ENCODE results near the gene ENPEP.
"Not testable (repeated sequence)": the region's sequence is repeated elsewhere in the genome, so short reads cannot be mapped to it uniquely, and the experiment has no call there.

The ENPEP gene

DNA sequence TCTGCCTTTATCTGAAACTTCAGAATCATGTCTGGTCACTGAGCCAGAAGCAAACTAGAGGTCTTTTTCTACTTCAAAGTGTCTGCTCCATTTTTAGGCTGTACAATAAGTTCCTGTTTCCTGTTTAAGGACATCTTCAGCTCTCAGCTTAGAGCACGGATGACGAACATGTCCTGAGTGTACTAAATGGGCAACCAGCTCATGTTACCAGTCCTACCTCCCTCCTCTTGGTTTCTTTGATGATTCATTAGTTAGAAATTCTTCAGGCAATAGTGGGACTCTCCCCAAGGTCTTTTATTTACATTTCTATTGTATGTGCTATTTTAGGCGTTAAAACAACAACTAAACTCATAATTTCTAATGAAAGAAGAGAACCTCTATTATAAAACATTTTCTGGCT, 58.0 kb downstream of the ENPEP start:
- Histone ChIP-seq H3K27me3 (ENCODE audit: control insufficient read depth, insufficient read depth, low read length) (no peaks in the 10 kb centered on the region), H3K4me3 (ENCODE audit: low read length) (no peak overlapping the region), H3K9ac (ENCODE audit: low read length) (no peak overlapping the region), H3K4me1 (ENCODE audit: control insufficient read depth, insufficient read depth, low read length) (no peaks in the 10 kb centered on the region), H3K9me3 (ENCODE audit: control insufficient read depth, low read length) (no peaks in the 10 kb centered on the region), H3K36me3 (ENCODE audit: control insufficient read depth, insufficient read depth, low read length) (no peaks in the 10 kb centered on the region)

DNA sequence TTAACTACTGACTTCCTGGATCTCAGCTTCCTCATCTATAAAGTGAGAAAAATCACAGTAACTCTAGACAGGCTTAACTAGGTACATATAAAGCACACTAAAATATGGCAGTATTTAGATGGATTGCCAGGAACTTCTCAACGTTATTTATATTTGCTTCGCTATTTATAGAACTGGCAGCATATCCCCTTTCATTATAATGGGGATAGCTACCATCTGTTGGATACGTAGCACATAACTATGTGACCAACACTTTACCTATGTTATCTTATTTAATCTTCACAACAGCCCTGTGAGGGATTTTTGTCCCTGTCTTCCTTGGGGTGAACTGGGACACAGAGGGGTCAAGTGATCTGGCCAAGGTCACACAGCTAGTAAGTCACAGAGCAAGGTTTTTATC, 64.6 kb downstream of the ENPEP start:
- H3K9me3 ChIP-seq (ENCODE audit: control insufficient read depth, low read length), result no peaks in the 10 kb centered on the region
- no peak overlapping the region for H3K4me3 ChIP-seq (ENCODE audit: low read length)
- no peaks in the 10 kb centered on the region for H3K4me1 ChIP-seq (ENCODE audit: control insufficient read depth, insufficient read depth, low read length)
- H3K9ac ChIP-seq (ENCODE audit: low read length), result no peak overlapping the region
- no peaks in the 10 kb centered on the region for H3K36me3 ChIP-seq (ENCODE audit: control insufficient read depth, insufficient read depth, low read length)
- no peaks in the 10 kb centered on the region for H3K27me3 ChIP-seq (ENCODE audit: control insufficient read depth, insufficient read depth, low read length)

GRCh38 chr4:110540982-110541451, 65.1 kb downstream of the ENPEP start:
- H3K9me3 ChIP-seq (ENCODE audit: control insufficient read depth, low read length), result no peaks in the 10 kb centered on the region
- no peaks in the 10 kb centered on the region for H3K36me3 ChIP-seq (ENCODE audit: control insufficient read depth, insufficient read depth, low read length)
- no peak overlapping the region for H3K4me3 ChIP-seq (ENCODE audit: low read length)
- H3K27me3 ChIP-seq (ENCODE audit: control insufficient read depth, insufficient read depth, low read length), result no peaks in the 10 kb centered on the region
- H3K4me1 ChIP-seq (ENCODE audit: control insufficient read depth, insufficient read depth, low read length), result no peaks in the 10 kb centered on the region
- H3K9ac ChIP-seq (ENCODE audit: low read length), result no peak overlapping the region

DNA sequence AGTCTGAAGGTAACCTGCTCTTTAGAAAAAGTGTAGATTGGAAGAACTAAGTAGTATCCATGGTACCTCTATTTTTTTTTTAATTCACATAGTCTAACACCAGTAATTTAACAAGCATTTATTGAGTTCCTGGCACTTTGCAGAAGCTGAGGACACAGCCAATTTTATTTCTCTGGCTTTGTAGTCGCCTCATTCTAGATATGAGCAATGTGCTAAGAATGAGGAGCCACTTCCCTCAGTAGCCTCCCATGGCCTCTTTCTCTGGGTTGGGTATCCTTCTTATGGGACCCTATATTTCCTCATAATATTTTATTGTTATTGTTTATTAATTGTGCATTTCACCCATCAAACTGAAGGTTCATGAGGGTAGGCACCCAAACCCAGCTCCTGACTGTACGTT, 67.6 kb downstream of the ENPEP start:
- Histone ChIP-seq H3K27me3 (ENCODE audit: control insufficient read depth, insufficient read depth, low read length) (no peaks in the 10 kb centered on the region), H3K4me3 (ENCODE audit: low read length) (no peak overlapping the region), H3K36me3 (ENCODE audit: control insufficient read depth, insufficient read depth, low read length) (no peaks in the 10 kb centered on the region), H3K9me3 (ENCODE audit: control insufficient read depth, low read length) (no peaks in the 10 kb centered on the region), H3K4me1 (ENCODE audit: control insufficient read depth, insufficient read depth, low read length) (no peaks in the 10 kb centered on the region), H3K9ac (ENCODE audit: low read length) (no peak overlapping the region)

- H3K4me1 ChIP-seq (ENCODE audit: control insufficient read depth, insufficient read depth, low read length), result no peaks in the 10 kb centered on the region
- no peak overlapping the region for H3K4me3 ChIP-seq (ENCODE audit: low read length)
- H3K36me3 ChIP-seq (ENCODE audit: control insufficient read depth, insufficient read depth, low read length), result no peaks in the 10 kb centered on the region
- H3K9ac ChIP-seq (ENCODE audit: low read length), result no peak overlapping the region
- no peaks in the 10 kb centered on the region for H3K9me3 ChIP-seq (ENCODE audit: control insufficient read depth, low read length)
- H3K27me3 ChIP-seq (ENCODE audit: control insufficient read depth, insufficient read depth, low read length), result no peaks in the 10 kb centered on the region
These were observed 68.6 kb downstream of the ENPEP start for GRCh38 chr4:110544594-110544993.

- no peaks in the 10 kb centered on the region for H3K27me3 ChIP-seq (ENCODE audit: control insufficient read depth, insufficient read depth, low read length)
- no peaks in the 10 kb centered on the region for H3K36me3 ChIP-seq (ENCODE audit: control insufficient read depth, insufficient read depth, low read length)
- no peak overlapping the region for H3K4me3 ChIP-seq (ENCODE audit: low read length)
- no peaks in the 10 kb centered on the region for H3K9me3 ChIP-seq (ENCODE audit: control insufficient read depth, low read length)
- no peak overlapping the region for H3K9ac ChIP-seq (ENCODE audit: low read length)
- no peaks in the 10 kb centered on the region for H3K4me1 ChIP-seq (ENCODE audit: control insufficient read depth, insufficient read depth, low read length)
These were observed 74.3 kb downstream of the ENPEP start for GRCh38 chr4:110550260-110550659.

GRCh38 chr4:110553197-110553596, 77.2 kb downstream of the ENPEP start:
- Histone ChIP-seq H3K9me3 (ENCODE audit: control insufficient read depth, low read length) (no peaks in the 10 kb centered on the region), H3K36me3 (ENCODE audit: control insufficient read depth, insufficient read depth, low read length) (no peaks in the 10 kb centered on the region), H3K27me3 (ENCODE audit: control insufficient read depth, insufficient read depth, low read length) (no peaks in the 10 kb centered on the region), H3K4me1 (ENCODE audit: control insufficient read depth, insufficient read depth, low read length) (no peaks in the 10 kb centered on the region), H3K4me3 (ENCODE audit: low read length) (no peak overlapping the region), H3K9ac (ENCODE audit: low read length) (no peak overlapping the region)

GRCh38 chr4:110567214-110567613, 91.3 kb downstream of the ENPEP start:
- no peaks in the 10 kb centered on the region for H3K36me3 ChIP-seq (ENCODE audit: control insufficient read depth, insufficient read depth, low read length)
- H3K9ac ChIP-seq (ENCODE audit: low read length), result no peak overlapping the region
- no peaks in the 10 kb centered on the region for H3K4me1 ChIP-seq (ENCODE audit: control insufficient read depth, insufficient read depth, low read length)
- H3K27me3 ChIP-seq (ENCODE audit: control insufficient read depth, insufficient read depth, low read length), result no peaks in the 10 kb centered on the region
- no peaks in the 10 kb centered on the region for H3K9me3 ChIP-seq (ENCODE audit: control insufficient read depth, low read length)
- H3K4me3 ChIP-seq (ENCODE audit: low read length), result no peak overlapping the region

DNA sequence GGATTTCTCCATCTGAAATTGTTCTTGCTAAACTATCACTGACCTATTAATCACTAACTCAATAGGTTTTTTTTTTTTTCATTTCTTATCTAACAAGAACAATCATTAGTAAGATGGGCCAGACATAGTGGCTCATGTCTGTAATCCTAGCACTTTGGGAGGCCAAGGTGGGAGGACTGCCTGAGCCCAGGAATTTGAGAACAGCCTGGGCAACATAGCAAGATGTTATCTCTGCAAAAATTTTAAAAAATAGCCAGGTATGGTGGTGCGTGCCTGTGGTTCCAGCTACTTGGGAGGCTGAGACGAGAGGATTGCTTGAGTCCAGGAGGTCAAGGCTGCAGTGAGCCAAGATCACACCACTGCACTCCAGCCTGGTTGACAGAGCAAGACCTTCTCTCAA, 100.7 kb downstream of the ENPEP start:
- H3K9me3 ChIP-seq (ENCODE audit: control insufficient read depth, low read length); H3K27me3 ChIP-seq (ENCODE audit: control insufficient read depth, insufficient read depth, low read length); H3K4me3 ChIP-seq (ENCODE audit: low read length); H3K4me1 ChIP-seq (ENCODE audit: control insufficient read depth, insufficient read depth, low read length); H3K9ac ChIP-seq (ENCODE audit: low read length); H3K36me3 ChIP-seq (ENCODE audit: control insufficient read depth, insufficient read depth, low read length): not testable (repeated sequence)

DNA sequence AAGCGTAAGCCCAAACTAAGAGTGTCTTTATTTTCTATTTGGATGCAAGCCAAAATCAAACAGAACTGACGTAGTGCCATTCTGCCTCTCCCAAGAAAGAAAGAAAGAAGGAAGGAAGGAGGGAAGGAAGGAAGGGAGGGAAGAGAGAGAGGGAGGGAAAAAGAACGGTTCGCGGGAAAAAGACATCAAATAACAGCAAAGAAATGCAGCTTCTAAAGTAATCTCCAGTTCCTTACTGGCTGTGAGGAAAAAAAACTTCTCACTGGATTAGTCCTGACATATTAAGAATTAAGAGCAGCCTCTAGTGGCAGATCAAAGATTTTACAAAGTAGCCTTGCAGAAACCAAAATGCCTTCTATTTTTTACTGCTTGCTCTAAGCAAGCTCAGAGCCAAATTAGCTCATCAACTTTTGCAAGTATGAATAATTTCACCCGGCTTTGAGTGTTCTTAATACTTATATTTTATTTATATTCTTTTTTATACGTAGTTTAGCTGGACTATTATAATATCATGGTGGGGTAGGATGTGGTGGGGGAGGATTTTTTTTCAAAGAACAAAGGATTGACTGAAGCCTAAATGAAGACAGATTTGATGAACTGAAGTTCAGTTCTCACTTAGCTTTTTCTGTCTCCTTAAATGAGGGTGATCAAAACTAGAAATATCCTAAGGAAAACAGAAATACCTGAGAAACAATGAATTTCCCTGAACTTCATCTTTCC, 110.3 kb downstream of the ENPEP start:
- H3K36me3 ChIP-seq (ENCODE audit: control insufficient read depth, insufficient read depth, low read length), result no peaks in the 10 kb centered on the region
- H3K4me3 ChIP-seq (ENCODE audit: low read length), result no peak overlapping the region
- no peaks in the 10 kb centered on the region for H3K27me3 ChIP-seq (ENCODE audit: control insufficient read depth, insufficient read depth, low read length)
- no peak overlapping the region for H3K9ac ChIP-seq (ENCODE audit: low read length)
- no peaks in the 10 kb centered on the region for H3K9me3 ChIP-seq (ENCODE audit: control insufficient read depth, low read length)
- H3K4me1 ChIP-seq (ENCODE audit: control insufficient read depth, insufficient read depth, low read length), result no peaks in the 10 kb centered on the region

- Histone ChIP-seq H3K27me3 (ENCODE audit: control insufficient read depth, insufficient read depth, low read length) (no peaks in the 10 kb centered on the region), H3K4me1 (ENCODE audit: control insufficient read depth, insufficient read depth, low read length) (no peaks in the 10 kb centered on the region), H3K4me3 (ENCODE audit: low read length) (no peak overlapping the region), H3K36me3 (ENCODE audit: control insufficient read depth, insufficient read depth, low read length) (no peaks in the 10 kb centered on the region), H3K9me3 (ENCODE audit: control insufficient read depth, low read length) (no peaks in the 10 kb centered on the region), H3K9ac (ENCODE audit: low read length) (no peak overlapping the region)
These were observed 111.8 kb downstream of the ENPEP start for GRCh38 chr4:110587666-110588285.

DNA sequence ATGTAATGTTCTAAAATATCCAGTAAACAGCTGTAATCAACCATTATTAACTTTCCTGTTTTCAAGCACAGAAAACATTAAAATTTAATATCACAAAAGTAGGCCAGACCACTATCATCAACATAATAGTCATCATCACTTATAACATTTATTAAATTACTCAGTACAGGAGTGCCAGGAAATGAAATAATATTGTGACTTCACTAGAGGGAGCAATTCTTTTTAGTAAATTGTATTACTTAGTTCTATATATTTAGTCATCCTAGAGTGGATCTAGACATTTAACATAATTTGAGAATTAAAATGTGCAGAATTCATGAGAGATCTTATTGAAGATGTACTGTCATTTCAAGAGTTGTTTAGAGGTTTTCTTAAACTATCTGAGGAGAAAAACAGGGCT, 113.3 kb downstream of the ENPEP start:
- Histone ChIP-seq H3K9ac (ENCODE audit: low read length) (no peak overlapping the region), H3K4me1 (ENCODE audit: control insufficient read depth, insufficient read depth, low read length) (no peaks in the 10 kb centered on the region), H3K4me3 (ENCODE audit: low read length) (no peak overlapping the region), H3K27me3 (ENCODE audit: control insufficient read depth, insufficient read depth, low read length) (no peaks in the 10 kb centered on the region), H3K36me3 (ENCODE audit: control insufficient read depth, insufficient read depth, low read length) (no peaks in the 10 kb centered on the region), H3K9me3 (ENCODE audit: control insufficient read depth, low read length) (no peaks in the 10 kb centered on the region)

Data from mucosa of stomach (tissue), 1 donor.